ENCODE data around the gene MXD3. TPM values are rescaled to one million over a fixed set of nuclear protein-coding genes. Genes with fewer than 3 reads are reported as not detected.

MXD3 gene
- total and polyA plus RNA-seq, 7 donors, result 0.80 to 4.2 (median 2.3) TPM

DNA sequence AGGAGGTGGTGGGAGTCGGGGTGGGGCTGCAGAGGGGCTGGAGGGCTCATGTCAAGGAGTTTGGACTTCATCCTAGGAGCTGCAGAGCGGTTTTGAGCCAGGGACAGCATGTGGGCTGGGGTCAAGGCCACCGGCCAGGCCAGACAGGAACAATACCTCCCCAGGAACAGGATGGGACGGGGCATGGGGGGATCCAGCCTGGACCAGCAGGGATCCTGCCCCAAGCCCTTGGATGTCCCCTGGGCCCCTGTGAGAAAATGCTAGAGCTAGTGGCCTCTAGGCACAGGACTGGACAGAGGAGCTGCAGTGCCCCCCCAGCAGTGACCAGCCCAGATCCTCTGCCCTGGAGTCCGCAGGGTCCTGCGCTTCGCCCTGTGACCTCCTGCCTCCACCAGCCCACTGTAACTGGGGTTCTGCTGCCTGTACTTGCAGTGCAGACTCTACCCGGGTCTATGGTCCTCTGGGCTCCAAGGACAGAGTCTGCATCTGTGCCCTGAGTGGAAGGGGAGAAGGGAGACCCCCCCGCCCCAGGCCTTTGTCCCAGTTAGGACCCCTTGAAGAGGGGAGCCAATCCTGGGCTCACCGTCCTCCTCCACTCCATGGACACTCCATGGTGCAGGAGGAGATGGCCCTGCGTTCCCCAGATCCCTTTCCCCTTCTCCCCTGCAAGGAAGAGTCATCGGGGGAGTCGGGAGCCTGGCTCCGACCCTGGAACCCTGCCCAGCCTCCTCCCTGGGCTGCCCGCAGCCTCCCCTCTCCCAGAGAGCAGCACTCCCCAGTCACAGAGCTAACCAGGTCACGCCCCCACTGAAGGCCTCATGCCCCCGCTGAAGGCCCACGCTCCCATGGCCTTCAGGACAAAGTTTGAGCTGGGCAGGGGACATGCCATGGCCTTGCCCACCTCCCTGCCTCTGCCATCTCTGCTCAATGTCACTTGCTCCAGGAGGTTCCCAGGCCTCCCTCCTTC lies 3.0 kb upstream of the MXD3 start:
- peak in 1 of 2 donors; percentile 46 for DNase-seq
- TF ChIP-seq, protein P1, sequence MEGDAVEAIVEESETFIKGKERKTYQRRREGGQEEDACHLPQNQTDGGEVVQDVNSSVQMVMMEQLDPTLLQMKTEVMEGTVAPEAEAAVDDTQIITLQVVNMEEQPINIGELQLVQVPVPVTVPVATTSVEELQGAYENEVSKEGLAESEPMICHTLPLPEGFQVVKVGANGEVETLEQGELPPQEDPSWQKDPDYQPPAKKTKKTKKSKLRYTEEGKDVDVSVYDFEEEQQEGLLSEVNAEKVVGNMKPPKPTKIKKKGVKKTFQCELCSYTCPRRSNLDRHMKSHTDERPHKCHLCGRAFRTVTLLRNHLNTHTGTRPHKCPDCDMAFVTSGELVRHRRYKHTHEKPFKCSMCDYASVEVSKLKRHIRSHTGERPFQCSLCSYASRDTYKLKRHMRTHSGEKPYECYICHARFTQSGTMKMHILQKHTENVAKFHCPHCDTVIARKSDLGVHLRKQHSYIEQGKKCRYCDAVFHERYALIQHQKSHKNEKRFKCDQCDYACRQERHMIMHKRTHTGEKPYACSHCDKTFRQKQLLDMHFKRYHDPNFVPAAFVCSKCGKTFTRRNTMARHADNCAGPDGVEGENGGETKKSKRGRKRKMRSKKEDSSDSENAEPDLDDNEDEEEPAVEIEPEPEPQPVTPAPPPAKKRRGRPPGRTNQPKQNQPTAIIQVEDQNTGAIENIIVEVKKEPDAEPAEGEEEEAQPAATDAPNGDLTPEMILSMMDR (IDR thresholded peaks at IDR 0.05), result no peak
- WGBS, 3 donors, result 85 to 86% (median 85%) methylated on average over 14 to 18 of the region's 18 CpGs
- Histone ChIP-seq H3K4me3 (no peak overlapping the region), H3K27me3 (ENCODE audit: insufficient read depth in 3 of 3, low read length in 2 of 3) (no peaks in the 10 kb centered on the region), H3K9me3 (no peaks in the 10 kb centered on the region), H3K4me1 (peaks cover 20% of the 10 kb centered on the region), H3K36me3 (ENCODE audit: insufficient read depth in 1 of 2, low read depth in 1 of 2) (peaks cover 0 to 5% of the 10 kb centered on the region in 2 donors), H3K27ac (no peak overlapping the region)
- intact Hi-C loops (cut with DNase I), result loop anchor here (5.0 to 10.0 kb wide), 3 partner anchors 38 to 140 kb away; partner anchors contain the start of gene LMAN2 (in 1 of the 2)
- ATAC-seq, result no peak

DNA sequence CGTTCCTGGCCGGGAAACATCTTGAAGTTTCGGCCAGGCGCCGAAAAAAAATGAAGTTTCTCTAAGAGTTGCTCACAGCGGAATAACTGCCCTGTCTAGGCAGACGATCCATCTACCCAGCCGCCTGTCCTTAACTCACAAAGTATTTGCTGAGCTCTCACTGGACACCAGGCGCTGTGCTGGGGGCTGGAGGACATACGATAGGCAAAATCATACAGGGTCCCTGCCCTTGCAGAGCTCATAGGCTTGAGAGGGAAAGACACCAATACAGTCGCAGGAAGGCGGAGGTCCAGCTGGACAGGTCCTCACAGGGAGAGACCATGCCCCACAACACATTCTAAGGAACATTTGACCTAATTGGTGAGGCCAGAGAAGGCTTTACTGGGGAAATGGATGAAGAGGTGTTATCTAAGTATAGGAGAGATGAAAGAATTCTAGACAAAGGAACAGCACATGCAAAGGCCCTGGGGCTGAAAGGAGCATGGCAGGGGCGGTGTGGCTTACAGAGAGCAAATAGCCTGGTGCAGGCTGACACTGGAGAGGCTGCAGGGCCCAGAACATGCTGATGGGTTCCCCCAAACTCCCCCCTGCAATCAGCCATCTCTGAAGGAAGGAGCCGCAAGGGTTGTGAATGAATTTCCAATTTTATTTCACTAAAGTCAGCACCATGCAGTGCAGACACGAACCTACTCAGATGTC lies 2.0 kb upstream of the MXD3 start:
- DNase-seq, result no peak
- Histone ChIP-seq H3K9me3 (no peaks in the 10 kb centered on the region), H3K36me3 (ENCODE audit: insufficient read depth in 1 of 2, low read depth in 1 of 2) (peaks cover 0 to 5% of the 10 kb centered on the region in 2 donors), H3K4me1 (peaks cover 28% of the 10 kb centered on the region), H3K27me3 (ENCODE audit: insufficient read depth in 3 of 3, low read length in 2 of 3) (no peaks in the 10 kb centered on the region), H3K27ac (no peak overlapping the region), H3K4me3 (no peak overlapping the region)
- 89 to 92% (median 91%) methylated on average over 15 of the region's 15 CpGs for WGBS, 3 donors
- TF ChIP-seq, protein P1 (IDR thresholded peaks at IDR 0.05), result no peak
- intact Hi-C loops (cut with DNase I), result loop anchor here (5.0 to 10.0 kb wide), 3 partner anchors 39 to 141 kb away; partner anchors contain the start of gene LMAN2 (in 1 of the 2)
- no peak for ATAC-seq

- no peaks in the 10 kb centered on the region for H3K27me3 ChIP-seq (ENCODE audit: insufficient read depth in 3 of 3, low read length in 2 of 3)
- H3K36me3 ChIP-seq (ENCODE audit: insufficient read depth in 1 of 2, low read depth in 1 of 2), result peaks cover 0 to 5% of the 10 kb centered on the region in 2 donors
- no peak for ATAC-seq
- TF ChIP-seq, protein P1 (IDR thresholded peaks at IDR 0.05), result no peak
- peak overlapping the region; percentile 83 for H3K27ac ChIP-seq
- peak in 1 of 2 donors; percentile 59 for DNase-seq
- 9 to 10% (median 9%) methylated on average over 19 of the region's 19 CpGs for WGBS, 3 donors
- peaks cover 32% of the 10 kb centered on the region for H3K4me1 ChIP-seq
- H3K9me3 ChIP-seq, result no peaks in the 10 kb centered on the region
- peak overlapping the region; percentile 73 for H3K4me3 ChIP-seq
- intact Hi-C loops (cut with DNase I), result loop anchor here (5.0 to 10.0 kb wide), 3 partner anchors 40 to 142 kb away; partner anchors contain the start of gene LMAN2 (in 1 of the 2)
Observed at GRCh38 chr5:177312649-177313181, 1.0 kb upstream of the MXD3 start.

DNA sequence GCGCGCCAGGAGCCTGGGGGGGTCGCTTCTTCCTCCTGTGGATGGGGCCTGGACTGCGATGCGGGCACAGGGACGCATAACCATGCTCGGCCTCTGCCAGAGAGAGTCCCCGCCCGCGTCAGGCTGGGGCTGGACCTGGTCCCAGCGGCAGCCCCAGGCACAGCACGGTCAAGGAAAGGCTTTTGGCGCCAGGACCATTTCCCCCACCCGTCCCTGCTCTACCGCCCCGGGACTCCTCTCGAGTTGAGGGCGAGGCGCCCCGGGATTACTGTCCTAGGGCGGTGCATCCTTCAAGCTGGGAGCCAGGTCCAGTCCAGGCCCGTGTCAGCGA lies 341 bp downstream of the MXD3 start:
- H3K4me3 ChIP-seq, result peak overlapping the region; percentile 73
- H3K36me3 ChIP-seq (ENCODE audit: insufficient read depth in 1 of 2, low read depth in 1 of 2), result peaks cover 0 to 15% of the 10 kb centered on the region in 2 donors
- no peak for DNase-seq
- no peak for ATAC-seq
- no peaks in the 10 kb centered on the region for H3K9me3 ChIP-seq
- H3K27me3 ChIP-seq (ENCODE audit: insufficient read depth in 3 of 3, low read length in 2 of 3), result no peaks in the 10 kb centered on the region
- TF ChIP-seq, protein P1 (IDR thresholded peaks at IDR 0.05), result no peak
- peaks cover 32% of the 10 kb centered on the region for H3K4me1 ChIP-seq
- intact Hi-C loops (cut with DNase I), result loop anchor here (5.0 to 10.0 kb wide), 3 partner anchors 41 to 143 kb away; partner anchors contain the start of gene LMAN2 (in 1 of the 2)
- WGBS, 3 donors, result 1 to 6% (median 5%) methylated on average over 18 to 23 of the region's 23 CpGs
- peak overlapping the region; percentile 83 for H3K27ac ChIP-seq

All from psoas muscle (tissue), 8 donors.